DMS53 treated with DMSO at 0.1 percent for 48 hours (cell line): ENCODE results near the gene CSNK2A1.
"Not testable (repeated sequence)": the region's sequence is repeated elsewhere in the genome, so short reads cannot be mapped to it uniquely, and the experiment has no call there.

Source experiments
- DNase-seq: peaks from one replicate; lab custom pipeline; 2025; ENCODE audit not compliant: unreplicated experiment; lab: John Stamatoyannopoulos, UW

Gene CSNK2A1

DNA sequence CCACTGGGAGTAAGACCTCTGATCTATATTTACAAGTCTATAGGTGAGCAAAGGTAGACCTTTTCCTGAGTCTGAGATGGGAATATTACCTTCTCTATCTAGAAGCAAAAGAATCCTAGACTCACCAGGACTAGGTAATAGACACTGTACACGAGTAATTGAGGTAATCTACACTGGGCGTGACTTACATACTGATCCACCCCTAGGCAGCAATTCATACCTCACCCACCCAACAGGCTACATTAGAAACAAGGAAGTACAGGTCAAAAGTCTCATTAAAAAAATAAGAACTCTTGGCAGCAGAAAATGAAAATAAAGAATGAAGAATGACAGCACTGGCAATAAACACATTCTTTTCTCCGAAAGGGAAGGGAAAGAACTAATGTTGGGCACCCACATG, 7.6 kb downstream of the CSNK2A1 start:
- no peak for DNase-seq

DNA sequence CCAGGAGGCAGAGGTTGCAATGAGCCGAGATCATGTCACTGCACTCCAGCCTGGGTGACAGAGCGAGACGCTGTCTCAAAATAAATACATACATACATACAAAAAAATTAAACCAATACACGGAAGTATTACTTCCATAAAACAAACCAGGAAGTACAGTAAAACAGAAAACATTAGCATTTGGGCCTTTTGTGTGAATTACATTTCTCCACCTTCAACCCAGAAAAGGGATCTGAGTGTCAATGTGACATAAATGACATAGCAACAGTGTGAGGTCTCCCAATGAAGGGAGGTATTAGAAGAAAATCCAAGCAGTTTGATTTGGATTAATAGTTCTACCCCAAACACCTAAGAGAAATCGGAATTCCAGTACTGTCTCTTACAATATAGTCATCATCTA, 10.1 kb downstream of the CSNK2A1 start:
- no peak for DNase-seq

DNA sequence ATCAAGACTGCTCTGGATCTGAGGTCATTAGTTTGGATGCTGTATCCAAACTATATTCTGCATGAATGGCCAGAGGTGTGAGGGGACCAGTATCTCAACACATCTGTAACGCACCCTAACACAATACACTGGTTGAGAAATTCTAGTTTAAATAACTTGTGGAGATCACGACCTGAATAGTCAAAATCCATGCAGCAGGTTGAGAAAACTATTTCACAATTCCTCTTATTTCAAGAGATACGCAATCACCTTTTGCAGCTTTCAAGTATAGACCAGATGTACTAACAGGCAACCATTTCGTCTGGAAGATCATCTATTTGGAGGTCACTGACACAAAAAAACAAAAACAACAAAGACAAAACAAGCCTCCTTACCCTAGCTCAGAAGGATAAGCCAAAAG, 11.1 kb downstream of the CSNK2A1 start:
- no peak for DNase-seq

DNA sequence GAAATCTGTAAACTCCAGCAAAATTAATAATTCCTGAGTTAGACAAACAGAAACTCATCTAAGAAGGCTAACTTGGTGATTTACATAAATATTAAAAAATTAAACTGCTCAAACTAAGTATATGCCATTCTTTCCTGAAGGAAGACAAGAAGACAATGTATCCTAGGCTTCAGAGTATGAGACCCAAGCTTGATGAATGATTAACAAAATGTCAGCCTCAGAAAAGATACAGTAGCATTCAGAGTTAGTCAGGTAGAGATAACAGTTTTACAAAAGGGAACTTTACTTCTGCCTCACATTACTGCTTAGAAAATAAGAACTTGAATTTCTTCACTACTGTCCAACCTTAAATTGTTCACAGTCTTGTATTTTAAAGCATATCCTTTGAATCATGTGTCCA, 12.0 kb downstream of the CSNK2A1 start:
- no peak for DNase-seq

DNA sequence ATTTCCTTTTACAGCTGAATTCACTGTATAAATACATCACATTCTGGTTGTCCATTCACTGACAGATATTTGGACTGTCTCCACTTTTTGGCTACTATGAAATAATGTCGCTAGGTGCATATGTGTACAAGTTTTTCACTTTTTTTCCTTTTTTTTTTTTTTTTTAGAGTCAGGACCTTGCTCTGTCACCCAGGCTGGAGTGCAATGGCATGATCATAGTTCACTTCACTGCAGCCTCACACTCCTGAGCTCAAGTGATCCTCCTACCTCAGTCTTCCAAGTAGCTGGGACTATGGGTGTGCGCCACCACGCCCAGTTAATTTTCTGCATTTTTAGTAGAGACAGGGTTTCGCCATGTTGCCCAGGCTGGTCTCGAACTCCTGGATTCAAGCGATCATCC, 13.3 kb downstream of the CSNK2A1 start:
- no peak for DNase-seq

DNA sequence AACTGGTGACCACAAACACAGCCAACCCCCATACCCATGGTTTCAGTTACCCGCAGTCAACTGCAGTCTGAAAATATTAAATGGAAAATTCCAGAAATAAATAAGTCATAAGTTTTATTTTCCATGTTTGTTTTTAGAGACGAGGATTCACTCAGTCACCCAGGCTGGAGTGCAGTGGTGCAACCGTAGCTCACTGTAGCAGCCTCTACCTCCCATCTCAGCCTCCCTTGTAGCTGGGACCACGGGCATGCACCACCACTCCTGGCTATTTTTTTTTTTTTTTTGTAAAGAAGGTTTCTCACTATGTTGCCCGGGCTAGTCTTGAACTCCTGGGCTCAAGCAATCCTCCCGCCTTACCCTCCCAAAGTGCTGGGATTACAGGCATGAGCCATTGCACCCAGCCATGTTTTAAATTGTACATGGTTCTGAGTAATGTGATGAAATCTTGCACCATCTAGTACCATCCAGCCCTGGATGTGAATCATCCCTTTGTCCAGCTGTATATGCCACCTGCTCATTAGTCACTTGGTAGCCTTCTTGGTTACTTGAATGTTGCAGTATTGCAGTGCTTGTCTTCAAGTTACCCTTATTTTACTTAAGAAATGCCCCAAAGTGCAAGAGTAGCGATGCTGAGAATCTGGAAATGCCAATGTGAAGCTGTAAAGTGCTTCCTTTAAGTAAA, 14.5 kb downstream of the CSNK2A1 start:
- no peak for DNase-seq

DNA sequence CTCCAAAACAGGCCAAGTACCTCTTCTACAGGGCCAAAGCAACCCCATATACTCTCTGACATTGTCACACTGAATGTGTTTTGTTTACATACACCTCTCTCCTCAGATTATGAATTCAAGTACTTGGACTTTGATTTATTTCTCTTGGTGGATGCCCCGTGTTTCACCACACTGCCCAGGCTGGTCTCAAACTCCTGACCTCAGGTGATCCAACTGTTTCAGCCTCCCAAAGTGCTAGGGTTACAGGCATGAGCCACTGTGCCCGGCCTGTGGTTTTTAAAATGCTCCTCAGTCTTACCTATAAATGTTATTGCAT, 16.1 kb downstream of the CSNK2A1 start:
- no peak for DNase-seq

DNA sequence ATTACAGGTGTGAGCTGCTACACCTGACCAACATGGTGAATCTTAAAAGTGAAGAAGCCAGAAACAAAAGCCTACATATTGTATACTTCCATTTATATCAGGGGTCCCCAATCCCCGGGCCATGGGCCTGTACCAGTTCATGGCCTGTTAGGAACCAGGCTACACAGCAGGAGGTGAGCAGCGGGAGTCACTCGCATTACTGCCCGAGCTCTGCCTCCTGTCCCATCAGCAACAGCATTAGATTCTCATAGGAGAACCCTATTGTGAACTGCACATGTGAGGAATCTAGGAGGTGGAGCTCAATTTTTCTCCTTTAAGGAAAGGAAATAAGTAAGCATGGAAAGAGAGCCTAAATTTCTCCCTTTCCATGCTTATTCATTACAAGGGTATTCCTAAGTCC, 21.7 kb downstream of the CSNK2A1 start:
- no peak for DNase-seq

DNA sequence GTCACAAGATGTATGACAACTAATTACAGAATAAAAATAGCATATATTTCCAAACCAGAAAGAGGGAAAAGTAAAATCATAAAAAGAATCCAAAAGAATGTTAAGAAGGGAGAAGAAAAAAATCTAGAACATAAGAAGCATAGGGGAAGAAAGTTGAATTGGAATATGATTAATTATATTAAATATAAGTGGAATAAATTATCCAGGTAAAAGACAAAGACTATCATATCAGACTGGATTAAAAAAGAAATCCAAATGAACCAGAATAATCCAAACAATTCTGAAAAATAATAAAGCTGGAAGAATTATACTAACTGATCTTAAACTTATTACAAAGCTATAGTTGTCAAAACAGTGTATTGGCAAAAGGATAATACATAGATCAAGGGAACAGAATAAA, 23.6 kb downstream of the CSNK2A1 start:
- DNase-seq: no peak

DNA sequence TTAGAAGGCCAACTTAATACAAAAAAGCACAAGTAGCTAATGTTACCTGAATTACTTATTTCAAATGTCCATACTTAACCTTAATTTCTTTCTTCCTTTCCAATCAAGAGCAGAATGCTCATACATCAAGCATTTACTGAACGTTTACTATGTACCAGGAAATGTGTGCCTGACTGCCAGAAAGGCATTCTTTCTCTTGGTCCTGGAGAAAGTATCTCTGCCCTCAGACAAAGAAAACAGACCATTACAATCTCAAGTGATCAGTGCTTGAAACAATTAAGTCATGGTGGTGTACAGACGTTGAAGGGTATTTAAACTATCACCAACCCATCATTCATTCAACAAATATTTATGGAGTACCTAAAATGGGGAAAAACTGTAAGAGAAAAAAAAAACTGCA, 26.4 kb downstream of the CSNK2A1 start:
- no peak for DNase-seq

DNA sequence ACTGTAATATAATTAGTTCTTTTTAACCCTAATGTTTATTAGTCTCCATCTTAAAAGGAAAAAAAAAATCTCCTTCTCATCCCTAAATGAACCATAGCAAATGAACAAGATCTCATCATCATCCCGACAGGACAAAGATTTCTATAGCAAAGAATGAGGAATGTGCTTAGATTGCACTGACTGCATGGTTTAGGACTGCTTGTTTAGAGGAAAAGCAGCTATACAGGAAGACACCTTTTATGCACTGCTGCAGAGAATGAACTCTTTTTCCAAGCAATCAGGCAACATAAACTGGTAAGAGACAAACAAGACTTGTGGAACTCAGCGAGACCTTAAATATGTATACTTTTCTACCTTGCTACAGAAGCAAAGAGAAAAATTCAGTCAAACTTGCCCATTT, 26.8 kb downstream of the CSNK2A1 start:
- DNase-seq: no peak

DNA sequence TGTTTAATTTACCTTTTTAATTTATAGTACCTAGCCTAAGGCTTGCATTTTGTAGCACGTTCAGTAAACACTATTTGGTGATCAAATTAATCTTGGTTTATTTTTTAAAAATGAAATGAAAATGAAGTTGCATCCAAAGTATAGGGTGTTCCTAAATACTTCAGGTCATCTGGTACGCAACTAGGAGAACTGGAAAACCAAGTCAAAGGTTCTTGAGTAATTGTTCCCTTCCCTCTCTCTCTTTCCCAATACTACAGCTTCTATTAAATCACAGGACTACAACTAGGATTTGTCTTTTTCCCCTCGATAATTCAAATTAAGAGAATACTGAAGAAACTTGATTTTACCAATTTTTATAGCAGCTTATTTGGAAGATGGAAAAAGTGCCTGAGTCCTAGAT, 27.9 kb downstream of the CSNK2A1 start:
- no peak for DNase-seq

DNA sequence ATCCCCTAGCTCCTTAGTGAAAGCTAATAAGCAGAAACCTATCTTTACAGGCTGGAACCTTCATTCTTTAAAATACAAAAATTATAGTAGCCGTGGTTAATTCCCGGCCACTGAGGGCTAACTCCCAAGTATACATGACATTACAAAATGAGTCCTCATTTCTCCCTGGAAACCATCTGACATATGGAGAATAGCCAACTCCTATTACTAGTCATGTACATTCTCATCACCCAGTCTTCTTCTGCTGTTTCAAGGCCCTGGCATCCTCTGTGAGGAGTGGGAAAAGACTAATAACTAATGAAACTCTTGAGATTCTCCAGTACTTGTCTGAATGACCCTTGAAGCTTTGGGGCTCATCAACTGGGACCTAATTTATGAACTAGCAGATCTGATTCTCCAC, 30.2 kb downstream of the CSNK2A1 start:
- no peak for DNase-seq

DNA sequence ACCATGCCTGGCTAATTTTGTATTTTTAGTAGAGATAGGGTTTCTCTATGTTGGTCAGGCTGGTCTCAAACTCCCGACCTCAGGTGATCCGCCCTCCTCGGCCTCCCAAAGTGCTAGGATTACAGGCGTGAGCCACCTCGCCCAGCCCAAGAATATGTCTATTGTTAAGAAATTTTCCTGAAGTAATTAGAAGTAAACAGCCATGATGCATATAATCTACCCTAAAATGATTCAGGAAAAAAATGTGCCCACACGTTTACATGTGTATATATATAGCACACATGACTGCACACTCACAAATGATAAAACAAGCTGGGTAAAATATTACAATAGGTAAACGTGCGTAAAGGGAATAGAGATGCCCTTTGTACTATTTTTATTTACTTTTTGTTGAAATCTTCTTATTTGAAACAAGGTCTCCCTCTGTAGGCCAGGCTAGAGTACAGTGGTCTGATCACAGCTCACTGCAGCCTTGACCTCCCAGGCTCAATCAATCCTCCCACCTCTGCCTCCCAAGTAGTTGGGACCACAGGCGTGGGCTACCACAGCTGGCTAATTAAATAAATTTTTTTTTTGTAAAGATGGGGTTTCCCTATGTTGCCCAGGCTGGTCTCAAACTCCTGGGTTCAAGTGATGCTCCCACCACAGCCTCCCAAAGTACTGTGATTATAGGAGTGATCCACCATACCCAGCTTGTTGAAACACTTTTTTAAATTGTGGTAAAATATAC, 33.1 kb downstream of the CSNK2A1 start:
- not testable (repeated sequence) for DNase-seq

DNA sequence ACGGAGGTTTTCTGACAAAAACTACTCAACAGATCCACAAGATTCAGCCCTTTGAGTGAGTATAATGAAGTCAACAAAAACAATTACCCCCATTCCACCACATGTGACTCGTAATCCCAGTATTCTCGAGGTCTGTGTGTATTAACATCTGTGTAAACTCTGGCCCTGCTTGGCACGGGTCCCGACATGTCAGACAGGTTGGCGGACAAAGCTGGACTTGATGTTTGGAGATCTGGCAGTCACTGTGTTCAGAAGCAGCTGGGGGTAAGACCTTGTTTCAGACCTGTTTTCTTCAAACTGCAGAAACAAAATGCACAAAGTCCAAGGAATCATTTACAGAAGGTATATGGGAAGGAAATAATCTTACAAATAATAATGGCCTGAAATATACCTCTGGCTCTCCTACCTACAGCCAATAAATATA, 35.2 kb downstream of the CSNK2A1 start:
- DNase-seq: not testable (repeated sequence)

DNA sequence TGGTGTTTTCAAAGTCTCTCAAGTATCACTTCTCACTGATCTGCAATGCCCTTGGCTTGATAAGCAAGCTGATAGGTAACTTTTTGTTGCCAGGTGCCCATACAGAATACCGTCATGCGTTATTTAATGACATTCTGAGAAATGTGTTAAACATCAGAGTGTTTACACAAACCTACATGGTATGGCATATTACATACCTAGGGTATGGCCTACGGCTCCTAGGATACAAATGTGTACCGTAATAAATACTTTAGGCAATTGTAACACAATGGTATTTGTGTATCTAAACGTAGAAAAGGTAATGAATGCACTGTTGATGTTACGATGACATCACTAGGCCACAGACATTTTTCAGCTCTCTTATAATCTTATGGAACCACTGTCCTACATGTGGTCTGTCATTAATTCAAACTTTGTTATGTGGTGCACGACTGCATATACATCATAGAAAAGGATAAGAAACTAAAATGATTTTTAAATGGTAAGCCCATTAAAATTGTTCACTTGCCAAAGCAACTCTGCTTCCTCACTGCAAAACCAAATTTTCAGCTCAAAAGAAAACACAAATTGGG, 35.7 kb downstream of the CSNK2A1 start:
- no peak for DNase-seq

DNA sequence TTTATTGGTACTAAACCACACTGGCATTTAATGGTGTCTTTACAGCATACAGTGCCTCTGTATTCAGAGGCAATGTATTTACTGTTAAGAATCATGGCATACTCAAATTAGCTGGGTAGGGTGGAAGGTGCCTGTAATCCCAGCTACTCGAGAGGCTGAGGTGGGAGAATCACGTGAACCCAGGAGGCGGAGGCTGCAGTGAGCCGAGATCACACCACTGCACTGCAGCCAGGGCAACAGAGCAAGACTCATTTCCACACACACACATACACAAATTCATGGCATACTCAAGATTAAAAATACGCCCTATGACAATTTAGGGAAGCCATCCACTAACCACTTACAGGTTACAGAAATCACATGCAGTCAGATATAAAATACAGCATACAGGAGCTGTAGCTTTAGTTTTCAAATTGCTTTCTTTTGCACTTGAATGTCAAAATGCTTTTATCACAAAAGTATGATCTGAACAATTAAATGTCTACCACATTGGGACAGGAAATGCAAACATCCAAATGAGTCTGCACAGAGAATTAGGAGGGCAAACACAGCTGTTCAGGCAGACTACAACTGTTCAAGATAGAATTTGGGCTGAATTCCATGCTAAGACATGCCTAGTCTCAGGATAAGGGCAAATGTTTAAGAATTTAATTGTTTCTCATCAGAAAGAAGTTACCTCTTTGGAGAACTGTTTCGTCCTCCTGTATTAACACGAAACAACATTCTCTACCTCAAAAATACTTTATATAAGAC, 36.4 kb downstream of the CSNK2A1 start:
- no peak for DNase-seq

DNA sequence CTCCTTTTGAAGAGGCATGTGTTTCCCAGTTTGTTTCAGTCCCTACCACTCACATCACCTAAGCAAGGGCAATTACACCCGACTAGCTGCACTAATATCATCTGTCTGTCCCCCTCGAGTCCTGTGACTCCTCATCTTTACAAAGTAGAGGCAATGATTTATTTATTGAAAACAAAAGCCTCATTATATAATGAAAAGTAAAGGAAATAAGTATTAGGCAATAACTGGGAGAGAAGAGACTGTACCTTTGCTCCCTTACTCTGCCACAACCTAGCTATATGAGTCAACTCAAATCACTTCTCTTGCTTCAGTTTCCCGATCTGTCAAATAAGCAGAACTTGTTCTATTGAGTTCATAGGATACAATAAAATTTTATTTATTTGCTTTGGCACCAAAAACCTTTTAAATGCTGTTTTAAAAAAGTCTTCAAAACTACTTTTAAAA, 38.9 kb downstream of the CSNK2A1 start:
- DNase-seq: no peak

DNA sequence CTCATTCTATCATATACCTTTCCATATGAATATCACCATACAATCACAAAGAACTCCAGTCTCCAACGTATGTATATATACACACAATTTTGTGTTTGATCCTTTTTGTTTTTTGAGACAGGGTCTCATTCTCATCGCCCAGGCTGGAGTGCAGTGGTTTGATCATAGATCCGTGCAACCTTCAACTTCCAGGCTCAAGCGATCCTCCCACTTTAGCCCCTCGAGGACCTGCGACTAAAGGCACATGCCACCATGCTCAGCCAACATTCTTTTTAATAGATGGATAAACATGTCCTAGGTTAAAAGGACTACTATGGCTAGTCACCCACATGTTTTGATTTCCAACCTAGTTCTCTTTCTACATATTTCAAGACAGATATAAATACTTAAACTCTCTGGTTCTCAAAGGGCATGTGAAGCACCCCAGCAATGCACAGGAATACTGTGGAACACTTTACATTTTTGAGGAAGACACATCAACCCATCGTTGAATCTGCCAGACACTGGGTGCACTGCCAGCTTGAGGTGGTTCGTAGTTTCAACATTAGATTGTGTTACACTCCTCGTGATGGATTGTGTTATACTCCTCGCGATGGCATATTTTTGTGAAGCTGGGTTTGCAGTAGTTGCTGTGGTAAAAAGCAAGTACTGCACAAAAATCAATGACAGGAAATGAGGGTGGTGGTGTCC, 40.4 kb downstream of the CSNK2A1 start:
- no peak for DNase-seq

DNA sequence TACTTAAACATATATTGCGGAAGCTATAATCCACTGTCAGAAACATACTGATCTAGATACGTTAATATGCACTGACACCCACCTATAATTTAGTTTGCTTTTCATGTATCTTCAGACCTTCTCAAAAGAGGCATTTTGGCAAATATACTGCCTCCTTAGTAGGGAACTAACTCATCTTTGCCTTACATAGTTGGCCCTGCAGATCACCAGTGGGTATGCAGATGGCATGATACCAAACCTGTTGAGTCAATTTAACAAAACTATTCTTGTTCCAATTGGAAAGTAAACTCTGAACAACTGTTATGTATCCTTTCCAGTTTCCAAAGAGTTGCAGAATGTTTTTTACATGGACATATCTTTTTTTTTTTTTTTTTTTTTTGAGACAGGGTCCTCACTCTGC, 45.6 kb downstream of the CSNK2A1 start:
- DNase-seq: no peak

DNA sequence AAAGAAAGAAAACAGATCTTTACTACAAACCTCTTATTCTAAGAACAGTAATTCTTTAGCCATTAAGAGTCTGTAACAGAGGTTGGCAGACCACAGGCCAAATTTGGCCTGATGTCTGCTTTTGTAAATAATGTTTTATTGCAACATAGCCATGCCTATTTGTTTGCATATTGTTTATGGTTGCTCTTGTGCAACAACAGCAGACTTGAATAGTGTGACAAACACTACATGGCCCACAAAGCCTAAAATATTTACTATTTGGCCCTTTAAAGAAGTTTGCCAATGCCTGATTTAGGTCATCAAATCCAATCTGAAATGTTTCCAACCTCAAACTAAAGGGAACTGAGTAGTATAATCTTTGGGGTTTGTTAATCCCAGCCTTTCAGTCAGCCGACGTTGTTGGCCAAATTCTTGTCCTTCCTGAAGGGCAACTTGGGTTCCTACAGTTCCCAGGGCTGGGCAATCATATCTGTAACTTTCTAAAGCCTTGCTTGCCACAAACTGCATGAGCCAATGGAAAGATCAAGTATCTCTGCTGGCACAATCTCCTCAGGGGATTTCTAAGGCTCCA, 47.4 kb downstream of the CSNK2A1 start:
- no peak for DNase-seq
